ENCODE data around the gene ERI3. TPM values are rescaled to one million over a fixed set of nuclear protein-coding genes. Genes with fewer than 3 reads are reported as not detected.

The ERI3 gene
- polyA plus RNA-seq, 1 donor: 78.9 TPM

- no peak for DNase-seq
Observed at GRCh38 chr1:44262816-44263567, 92.1 kb downstream of the ERI3 start.

- DNase-seq: no peak
Observed at GRCh38 chr1:44262414-44262813, 92.6 kb downstream of the ERI3 start.

- no peak for DNase-seq
Observed at GRCh38 chr1:44261962-44262361, 93.1 kb downstream of the ERI3 start.

- no peak for DNase-seq
Observed at GRCh38 chr1:44261171-44261817, 93.8 kb downstream of the ERI3 start.

DNA sequence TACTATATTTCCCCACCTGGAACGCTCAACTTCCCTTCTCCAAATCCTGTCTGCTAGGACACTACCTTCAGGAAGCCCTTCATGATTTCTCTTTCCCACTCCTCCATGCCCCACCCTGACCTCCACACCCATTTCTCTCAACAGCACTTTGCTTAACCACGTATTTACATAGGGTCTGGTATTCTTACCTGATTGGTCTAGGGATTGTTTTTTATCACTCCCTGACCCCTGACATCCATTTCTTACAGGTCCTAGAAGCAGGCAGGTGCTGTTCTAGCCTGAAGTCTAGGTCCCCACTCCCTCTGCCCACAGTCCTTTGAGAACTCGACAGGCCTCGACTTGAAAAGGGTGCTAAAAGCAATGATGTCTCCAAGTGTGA, 94.3 kb downstream of the ERI3 start:
- no peak for DNase-seq

GRCh38 chr1:44259090-44259489, 96.0 kb downstream of the ERI3 start:
- no peak for DNase-seq

GRCh38 chr1:44256762-44257554, 98.1 kb downstream of the ERI3 start:
- DNase-seq: no peak

DNA sequence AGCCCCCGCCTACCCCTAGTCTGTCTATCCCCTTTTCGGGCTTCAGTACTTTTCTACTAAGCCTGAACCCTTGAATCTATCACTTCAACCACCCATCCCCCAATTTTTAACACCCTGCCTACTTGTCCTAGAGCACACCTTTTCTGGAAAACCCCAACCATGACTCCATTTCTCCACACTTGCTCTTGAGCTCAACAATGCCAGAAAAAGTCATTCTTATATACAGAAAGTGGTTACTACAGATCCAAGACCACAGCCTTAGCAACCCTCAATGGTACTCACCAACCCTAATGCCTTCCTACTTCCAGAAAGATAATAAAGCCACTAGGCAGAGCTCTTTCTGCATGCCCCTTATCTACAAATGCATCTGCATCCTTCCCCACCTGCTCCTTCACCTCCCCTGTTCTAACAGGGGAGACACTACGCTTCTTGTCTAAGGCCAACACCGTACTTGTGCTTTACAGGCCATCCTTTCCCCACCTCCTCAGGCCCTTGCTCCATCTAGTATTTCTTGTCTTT, 100.6 kb downstream of the ERI3 start:
- DNase-seq: no peak

GRCh38 chr1:44251989-44252671, 102.9 kb downstream of the ERI3 start:
- DNase-seq: no peak

DNA sequence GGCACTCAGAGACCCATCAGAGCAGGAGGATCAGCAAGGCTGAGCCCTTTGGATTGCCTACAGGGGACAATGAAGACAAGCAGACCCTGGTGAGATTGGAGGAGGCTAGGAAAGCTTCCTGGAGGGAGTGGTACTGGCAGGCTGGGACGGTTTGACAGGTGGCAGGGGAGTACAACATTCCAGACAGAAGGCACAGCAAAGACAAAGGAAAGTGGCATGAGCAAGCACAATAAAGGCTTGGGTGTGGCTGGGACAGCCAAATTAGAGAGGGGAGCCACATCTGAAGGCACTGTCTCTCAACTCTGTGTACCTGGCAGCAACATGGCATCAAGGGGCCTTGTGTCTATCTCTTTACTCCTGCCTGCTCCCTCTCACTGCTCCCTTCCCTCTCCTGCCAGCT, 103.6 kb downstream of the ERI3 start:
- no peak for DNase-seq

DNA sequence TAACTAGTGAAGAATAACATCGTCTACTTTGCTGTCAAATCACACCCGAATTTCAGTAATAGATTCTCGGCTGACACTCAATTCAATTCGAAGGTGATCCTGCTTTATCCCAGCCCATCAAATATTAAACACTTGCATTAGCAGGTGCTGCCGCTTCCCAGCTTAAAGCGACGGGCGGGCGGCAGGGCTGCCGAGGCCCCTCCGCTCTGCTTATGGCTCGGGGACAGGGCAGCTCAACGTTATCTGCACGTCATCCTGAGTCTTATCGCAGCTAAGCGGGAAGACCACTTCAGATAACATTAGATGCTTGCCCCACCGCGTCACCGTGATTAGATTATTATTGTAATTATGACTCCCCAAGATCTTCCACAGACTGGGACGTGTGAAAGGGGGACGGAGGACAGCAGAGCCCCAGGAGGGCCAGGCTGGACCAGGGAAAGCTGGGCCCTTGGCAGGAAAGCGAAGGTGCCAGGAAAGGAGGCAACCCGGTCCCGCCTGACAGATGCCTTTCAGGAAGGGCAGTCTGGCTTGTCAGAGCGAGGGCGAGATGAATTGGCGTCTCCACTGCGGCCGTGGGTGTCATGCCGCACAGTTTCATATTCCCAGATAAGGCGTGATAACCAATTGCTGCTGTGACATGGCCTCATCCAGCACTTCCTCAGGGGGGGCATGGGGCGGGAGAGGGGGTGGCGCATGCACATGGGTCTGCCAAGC, 104.8 kb downstream of the ERI3 start:
- DNase-seq: no peak

DNA sequence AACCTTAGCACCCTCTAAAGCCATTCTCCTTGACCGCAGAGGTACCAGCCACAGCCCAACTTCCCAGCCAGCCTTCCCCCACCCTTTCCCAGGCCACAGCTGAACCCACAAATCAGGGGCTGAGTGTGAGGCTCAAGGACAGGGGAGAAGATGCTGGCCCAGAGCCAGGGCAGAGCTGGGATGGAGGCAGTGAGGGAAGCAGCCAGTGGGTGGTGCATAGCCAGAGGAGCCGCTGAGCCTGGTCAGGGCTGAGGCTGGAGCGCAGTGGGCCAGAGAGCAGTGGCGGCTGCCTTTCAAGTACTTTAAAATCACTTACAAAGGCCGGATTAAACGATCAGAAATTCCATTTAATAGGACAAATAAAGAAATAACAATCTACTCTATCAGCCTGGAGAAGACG, 105.5 kb downstream of the ERI3 start:
- no peak for DNase-seq

DNA sequence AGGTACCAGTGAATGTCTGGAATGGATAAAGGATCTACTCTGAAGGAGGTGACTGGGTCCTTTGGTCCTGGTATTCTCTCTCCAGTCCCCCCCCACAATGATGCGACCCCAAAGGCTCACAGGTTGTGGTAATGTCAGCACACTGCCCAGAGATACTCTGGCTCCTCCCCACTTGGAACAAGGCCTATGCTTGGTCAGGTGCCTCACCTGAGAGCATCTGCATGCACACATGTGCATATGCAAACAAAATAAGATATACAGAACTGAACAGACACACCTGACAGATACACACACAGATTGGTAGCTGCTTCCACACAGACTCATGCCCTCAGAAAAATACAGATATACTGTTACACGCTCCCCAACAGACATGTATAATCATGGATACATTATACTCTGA, 108.3 kb downstream of the ERI3 start:
- DNase-seq: no peak

- no peak for DNase-seq
Observed at GRCh38 chr1:44244986-44245385, 110.1 kb downstream of the ERI3 start.

DNA sequence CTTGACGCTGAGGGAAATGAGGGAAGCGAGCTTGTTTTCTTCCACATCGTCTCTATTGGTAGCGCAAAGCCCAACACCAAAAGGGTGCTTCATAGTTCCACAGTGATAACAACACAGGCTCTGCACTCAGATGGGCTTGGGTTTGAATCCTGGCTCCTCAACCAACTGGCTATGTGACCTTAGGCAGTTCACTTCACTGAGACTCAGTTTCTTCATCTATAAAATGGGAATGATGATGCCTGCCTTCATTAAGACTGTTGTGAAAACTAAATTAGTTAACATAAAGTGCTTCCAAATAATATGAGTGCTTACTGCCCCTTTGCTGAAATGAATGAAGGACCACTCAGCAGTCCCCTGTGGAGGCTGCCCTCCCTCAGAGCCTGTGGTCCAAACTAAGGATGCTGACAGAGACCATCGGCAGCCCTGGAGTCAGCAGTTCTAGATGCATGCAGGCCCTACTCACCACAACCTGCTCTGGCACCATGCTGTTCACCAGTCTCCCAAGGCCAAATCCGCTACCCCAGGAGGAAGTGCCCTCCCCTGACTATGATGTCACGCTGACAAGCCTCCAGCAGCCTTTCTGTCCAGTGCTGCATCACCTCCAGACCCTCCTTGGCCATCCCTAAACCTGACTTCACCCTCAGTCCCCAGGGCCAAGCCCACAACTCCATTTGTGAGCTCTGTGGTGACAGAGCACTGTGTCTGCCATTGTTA, 111.1 kb downstream of the ERI3 start:
- DNase-seq: no peak

GRCh38 chr1:44242746-44243145, 112.3 kb downstream of the ERI3 start:
- no peak for DNase-seq

- no peak for DNase-seq
Observed at GRCh38 chr1:44240802-44241671, 114.0 kb downstream of the ERI3 start.

DNA sequence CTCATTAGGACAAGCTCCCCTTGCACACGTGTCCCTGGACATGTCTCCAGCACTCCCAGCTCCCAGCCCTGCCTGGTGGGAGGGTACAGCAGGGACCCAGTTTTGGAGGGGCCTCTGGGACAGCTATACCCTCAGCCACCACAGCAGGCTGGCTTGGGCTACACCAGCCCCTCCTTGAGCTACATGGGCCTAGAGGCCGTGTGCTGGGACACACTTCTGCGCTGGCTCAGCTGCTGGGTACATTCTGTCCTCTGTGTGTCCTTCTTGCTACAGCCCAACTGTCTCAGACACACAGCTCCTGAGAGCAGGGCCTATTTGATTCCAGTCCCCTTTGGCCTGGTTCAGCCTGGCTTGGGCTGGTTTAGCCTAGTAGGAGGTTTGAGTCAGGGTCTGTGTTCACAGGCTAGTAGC, 115.1 kb downstream of the ERI3 start:
- DNase-seq: no peak

DNA sequence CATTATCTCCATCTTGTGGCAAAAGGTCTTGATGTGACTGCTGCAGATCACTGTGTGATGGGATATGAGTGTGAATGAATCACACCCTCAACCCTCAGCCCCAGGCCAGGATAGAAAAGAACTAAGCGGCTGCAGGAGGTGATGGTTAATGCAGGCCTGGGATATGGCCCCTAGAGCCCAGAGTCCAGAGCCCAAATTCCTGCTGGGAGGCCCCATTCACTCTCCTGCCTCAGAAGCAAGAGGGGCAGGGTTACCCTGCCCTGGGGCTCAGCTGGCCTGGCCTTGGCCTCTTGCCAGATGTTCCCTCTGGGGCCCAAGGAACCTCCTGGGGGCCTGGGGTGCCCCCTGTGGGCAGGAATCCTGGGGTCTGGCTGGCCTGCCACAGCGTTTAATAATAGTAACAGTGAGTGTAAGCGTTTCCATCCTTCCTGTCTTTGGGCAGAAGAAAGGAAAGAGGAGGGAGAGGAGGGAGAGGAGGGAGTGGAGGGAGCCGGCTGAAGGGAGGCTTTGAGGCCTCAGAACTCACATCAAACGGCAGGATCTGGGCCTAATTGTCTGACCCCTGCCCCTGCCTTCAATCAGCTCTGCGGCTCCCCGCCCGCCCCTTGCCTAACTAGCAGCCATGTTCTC, 115.6 kb downstream of the ERI3 start:
- no peak for DNase-seq

Measured in left kidney (tissue), 2 donors.